ENCODE data around the gene SPNS2. TPM values are rescaled to one million over a fixed set of nuclear protein-coding genes. Genes with fewer than 3 reads are reported as not detected.
A peak's percentile ranks its signal among the peaks of the same experiment; 100 is the strongest.

The SPNS2 gene
- total RNA-seq, 6 donors from 2014 or later = 41.8 to 89.1 (median 55.2) TPM

GRCh38 chr17:4549781-4550533, 51.3 kb downstream of the SPNS2 start:
- Histone ChIP-seq H3K9me3 (no peaks in the 10 kb centered on the region), H3K4me3 (no peak overlapping the region), H3K27ac (no peak overlapping the region), H3K4me1 (peaks cover 8 to 17% (median 14%) of the 10 kb centered on the region in 4 donors), H3K27me3 (no peaks in the 10 kb centered on the region), H3K36me3 (peaks cover 9 to 85% (median 73%) of the 10 kb centered on the region in 4 donors)
- DNase-seq (peak in 1 of 2 donors; percentile 61), ATAC-seq (ENCODE audit: low FRiP score in 2 of 2) (no peak)
- TF ChIP-seq POLR2AphosphoS5 (IDR thresholded peaks at IDR 0.05) (no peak), POLR2A (IDR thresholded peaks at IDR 0.05) (no peak)
- 91 to 94% methylated on average over 10 to 21 of the region's 25 CpGs for WGBS, 2 donors

DNA sequence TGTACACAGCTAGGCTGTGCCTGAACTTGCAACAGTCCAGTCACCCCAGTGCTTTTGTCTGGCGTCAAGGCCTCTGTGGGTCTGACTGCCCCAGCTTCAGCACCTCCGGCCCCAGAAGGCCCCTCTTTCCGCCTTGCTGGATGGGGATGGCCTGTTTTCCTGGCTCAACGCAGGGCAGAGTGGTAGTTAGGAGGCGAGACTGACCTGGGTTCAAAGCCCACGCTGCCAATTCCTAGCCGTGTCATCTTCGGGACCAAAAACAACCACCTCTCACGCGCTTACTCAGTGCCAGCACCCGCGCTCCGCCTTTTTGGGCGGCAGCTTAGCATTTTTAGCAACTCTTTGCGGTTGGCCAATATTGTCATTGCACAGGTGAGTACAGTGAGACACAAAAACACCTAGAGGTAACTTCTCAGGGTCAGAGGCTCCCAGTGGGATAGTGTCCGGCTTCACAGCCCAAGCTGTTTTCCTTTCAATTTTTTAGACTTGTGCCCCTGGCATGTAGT, 51.9 kb downstream of the SPNS2 start:
- H3K4me1 ChIP-seq = peaks cover 8 to 17% (median 15%) of the 10 kb centered on the region in 4 donors
- no peaks in the 10 kb centered on the region for H3K9me3 ChIP-seq
- no peak overlapping the region for H3K4me3 ChIP-seq
- DNase-seq (no peak), ATAC-seq (ENCODE audit: low FRiP score in 2 of 2) (no peak)
- H3K36me3 ChIP-seq = peaks cover 9 to 79% (median 67%) of the 10 kb centered on the region in 4 donors
- H3K27me3 ChIP-seq = no peaks in the 10 kb centered on the region
- H3K27ac ChIP-seq = no peak overlapping the region
- TF ChIP-seq EP300 (IDR thresholded peaks at IDR 0.05) (no peak), POLR2AphosphoS5 (IDR thresholded peaks at IDR 0.05) (no peak), POLR2A (IDR thresholded peaks at IDR 0.05) (no peak)
- TF ChIP-seq, protein P1, sequence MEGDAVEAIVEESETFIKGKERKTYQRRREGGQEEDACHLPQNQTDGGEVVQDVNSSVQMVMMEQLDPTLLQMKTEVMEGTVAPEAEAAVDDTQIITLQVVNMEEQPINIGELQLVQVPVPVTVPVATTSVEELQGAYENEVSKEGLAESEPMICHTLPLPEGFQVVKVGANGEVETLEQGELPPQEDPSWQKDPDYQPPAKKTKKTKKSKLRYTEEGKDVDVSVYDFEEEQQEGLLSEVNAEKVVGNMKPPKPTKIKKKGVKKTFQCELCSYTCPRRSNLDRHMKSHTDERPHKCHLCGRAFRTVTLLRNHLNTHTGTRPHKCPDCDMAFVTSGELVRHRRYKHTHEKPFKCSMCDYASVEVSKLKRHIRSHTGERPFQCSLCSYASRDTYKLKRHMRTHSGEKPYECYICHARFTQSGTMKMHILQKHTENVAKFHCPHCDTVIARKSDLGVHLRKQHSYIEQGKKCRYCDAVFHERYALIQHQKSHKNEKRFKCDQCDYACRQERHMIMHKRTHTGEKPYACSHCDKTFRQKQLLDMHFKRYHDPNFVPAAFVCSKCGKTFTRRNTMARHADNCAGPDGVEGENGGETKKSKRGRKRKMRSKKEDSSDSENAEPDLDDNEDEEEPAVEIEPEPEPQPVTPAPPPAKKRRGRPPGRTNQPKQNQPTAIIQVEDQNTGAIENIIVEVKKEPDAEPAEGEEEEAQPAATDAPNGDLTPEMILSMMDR (IDR thresholded peaks at IDR 0.05) = no peak
- WGBS, 2 donors = 97 to 98% methylated on average over 16 of the region's 16 CpGs

- 85 to 87% methylated on average over 7 to 8 of the region's 8 CpGs for WGBS, 2 donors
- H3K9me3 ChIP-seq = no peaks in the 10 kb centered on the region
- H3K36me3 ChIP-seq = peaks cover 9 to 74% (median 65%) of the 10 kb centered on the region in 4 donors
- H3K4me1 ChIP-seq = peaks cover 12 to 23% (median 21%) of the 10 kb centered on the region in 4 donors
- H3K27me3 ChIP-seq = no peaks in the 10 kb centered on the region
- no peak for DNase-seq
- no peak overlapping the region for H3K27ac ChIP-seq
- TF ChIP-seq POLR2AphosphoS5 (IDR thresholded peaks at IDR 0.05) = no peak
- no peak for TF ChIP-seq POLR2A (IDR thresholded peaks at IDR 0.05)
- TF ChIP-seq, protein P1 (IDR thresholded peaks at IDR 0.05) = no peak
- no peak for TF ChIP-seq EP300 (IDR thresholded peaks at IDR 0.05)
- ATAC-seq (ENCODE audit: low FRiP score in 2 of 2) = no peak
- no peak overlapping the region for H3K4me3 ChIP-seq
Observed at GRCh38 chr17:4551141-4551540, 52.5 kb downstream of the SPNS2 start.

GRCh38 chr17:4551796-4552525, 53.3 kb downstream of the SPNS2 start:
- TF ChIP-seq EP300 (IDR thresholded peaks at IDR 0.05) (no peak), POLR2A (IDR thresholded peaks at IDR 0.05) (no peak), POLR2AphosphoS5 (IDR thresholded peaks at IDR 0.05) (no peak)
- TF ChIP-seq, protein P1 (IDR thresholded peaks at IDR 0.05) = no peak
- DNase-seq (peak in 1 of 2 donors; percentile 69), ATAC-seq (ENCODE audit: low FRiP score in 2 of 2) (no peak)
- no peaks in the 10 kb centered on the region for H3K9me3 ChIP-seq
- H3K4me1 ChIP-seq = peaks cover 13 to 23% (median 21%) of the 10 kb centered on the region in 4 donors
- no peak overlapping the region for H3K4me3 ChIP-seq
- H3K27me3 ChIP-seq = no peaks in the 10 kb centered on the region
- 92 to 94% methylated on average over 10 to 25 of the region's 27 CpGs for WGBS, 2 donors
- H3K27ac ChIP-seq = no peak overlapping the region
- peaks cover 9 to 66% (median 59%) of the 10 kb centered on the region in 4 donors for H3K36me3 ChIP-seq

DNA sequence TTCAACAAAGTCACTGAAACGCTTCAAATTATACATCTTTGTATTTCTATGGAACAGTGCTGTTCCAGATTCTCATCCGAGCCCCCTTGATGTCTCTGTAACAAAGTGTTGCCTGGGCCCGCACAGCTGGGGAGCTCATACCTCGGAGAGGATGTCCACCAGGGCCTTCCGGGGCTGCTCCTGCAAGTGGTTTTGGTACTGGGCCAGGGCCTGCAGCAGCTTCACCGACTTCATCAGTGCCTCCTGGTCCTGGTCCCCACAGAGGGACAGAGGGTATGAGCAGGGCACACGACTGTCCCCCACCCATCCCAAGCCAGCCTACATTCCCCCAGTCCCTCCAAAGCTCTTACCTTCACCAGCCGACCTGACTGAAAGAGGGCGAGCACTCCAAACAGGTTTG, 55.0 kb downstream of the SPNS2 start:
- H3K27me3 ChIP-seq = no peaks in the 10 kb centered on the region
- H3K4me1 ChIP-seq = peaks cover 13 to 23% (median 21%) of the 10 kb centered on the region in 4 donors
- no peak for DNase-seq
- H3K9me3 ChIP-seq = no peaks in the 10 kb centered on the region
- peak overlapping the region in 1 of 4 donors; percentile 74 for H3K4me3 ChIP-seq
- 83 to 86% methylated on average over 7 to 9 of the region's 9 CpGs for WGBS, 2 donors
- no peak overlapping the region for H3K27ac ChIP-seq
- TF ChIP-seq EP300 (IDR thresholded peaks at IDR 0.05) = no peak
- TF ChIP-seq POLR2AphosphoS5 (IDR thresholded peaks at IDR 0.05) = no peak
- no peak for TF ChIP-seq POLR2A (IDR thresholded peaks at IDR 0.05)
- TF ChIP-seq, protein P1 (IDR thresholded peaks at IDR 0.05) = no peak
- H3K36me3 ChIP-seq = peaks cover 9 to 49% (median 44%) of the 10 kb centered on the region in 4 donors
- ATAC-seq (ENCODE audit: low FRiP score in 2 of 2) = no peak

All from upper lobe of left lung (tissue), 6 donors.